Fibroblast of the aortic adventitia (primary cell): Measurements from ENCODE around the gene MAS1. TPM values are rescaled to one million over a fixed set of nuclear protein-coding genes. Genes with fewer than 3 reads are reported as not detected.

Experiments used
- DNase-seq: peaks from one replicate; pipeline ENCODE4 v3.0.0-alpha.2; 2010; ENCODE audit warnings: low read depth
- H3K4me3 ChIP-seq: 2 replicates; pipeline ENCODE4 v1.5.1; 2011; ENCODE audit warnings: low read depth, mild to moderate bottlenecking, control low read depth, low read length, moderate library complexity
- CTCF ChIP-seq: IDR thresholded peaks from 2 replicates; pipeline ENCODE4 v1.5.1; 2011; ENCODE audit warnings: mild to moderate bottlenecking, low read length, control low read depth, inconsistent platforms; ENCODE audit not compliant: insufficient read depth
- total RNA-seq: library from RNA; depleted of rRNA; stranded (reverse); fragments of >200 nt; gene quantifications from 2 replicates; pipeline ENCODE4 v1.2.3, GENCODE V29; 2012; ENCODE audit warnings: low replicate concordance

Gene MAS1
- total RNA-seq, 1 donor, result under 0.01 TPM

GRCh38 chr6:159904497-159904911 is 13.7 kb downstream of the MAS1 start:
- no peak overlapping the region for H3K4me3 ChIP-seq
- TF ChIP-seq CTCF, result no peak

GRCh38 chr6:159906400-159906799 is 15.6 kb downstream of the MAS1 start:
- no peak for DNase-seq

More at GRCh38 chr6:159904497-159904911, 13.7 kb downstream of the MAS1 start:
- DNase-seq, result no peak

DNA sequence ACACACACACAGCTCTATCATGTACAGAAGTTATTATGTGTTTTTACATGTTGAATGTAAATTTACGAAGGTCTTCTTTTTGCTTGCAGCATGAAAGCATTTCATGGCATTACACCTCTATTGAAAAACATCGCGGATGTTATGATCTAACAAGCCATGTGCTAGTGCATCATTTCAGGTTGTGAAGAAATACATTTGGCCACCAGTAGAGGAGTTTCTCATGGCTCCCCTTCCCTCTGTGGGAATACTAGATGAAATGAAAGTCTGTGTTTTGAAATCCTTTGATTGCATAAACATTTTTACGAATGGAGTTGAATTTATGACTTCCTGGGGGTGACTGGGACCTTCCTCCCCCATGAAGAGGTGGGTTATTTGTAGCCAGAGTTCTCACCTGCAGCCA is 17.7 kb downstream of the MAS1 start:
- DNase-seq, result peak; percentile 22
- no peak for TF ChIP-seq CTCF
- no peak overlapping the region for H3K4me3 ChIP-seq

More at GRCh38 chr6:159906400-159906799, 15.6 kb downstream of the MAS1 start:
- TF ChIP-seq CTCF, result no peak
- H3K4me3 ChIP-seq, result no peak overlapping the region

DNA sequence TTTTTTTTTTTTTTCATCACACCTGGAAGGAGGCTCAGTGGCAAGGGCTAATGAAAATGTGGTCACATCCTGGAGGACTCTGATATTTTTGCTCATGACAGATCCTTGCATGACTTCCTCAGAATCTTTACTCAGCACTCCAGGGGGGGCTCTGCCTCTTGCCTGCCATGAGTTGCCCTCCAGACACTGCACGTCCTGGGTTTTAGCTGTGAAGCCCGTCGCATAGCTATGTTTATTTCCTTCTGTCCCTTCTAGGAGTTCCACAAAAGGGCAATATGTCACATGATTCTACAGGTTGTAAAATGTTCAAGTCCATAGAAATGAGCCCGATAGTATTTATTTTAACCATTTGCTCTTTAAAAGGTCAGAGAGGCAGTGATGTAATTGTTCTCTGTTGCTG is 18.2 kb downstream of the MAS1 start:
- DNase-seq, result no peak
- TF ChIP-seq CTCF, result no peak
- H3K4me3 ChIP-seq, result no peak overlapping the region

GRCh38 chr6:159910342-159910741 is 19.6 kb downstream of the MAS1 start:
- TF ChIP-seq CTCF, result no peak
- no peak overlapping the region for H3K4me3 ChIP-seq
- DNase-seq, result no peak

GRCh38 chr6:159913375-159913774 is 22.6 kb downstream of the MAS1 start:
- no peak for DNase-seq
- H3K4me3 ChIP-seq, result no peak overlapping the region
- no peak for TF ChIP-seq CTCF

- no peak overlapping the region for H3K4me3 ChIP-seq
- TF ChIP-seq CTCF, result no peak
- no peak for DNase-seq
Measured at GRCh38 chr6:159913862-159914564, 23.2 kb downstream of the MAS1 start.
